GM21737 (cell line): ENCODE results near the gene CFTR.

Experiments used
- ATAC-seq: cut with Tn5 transposase; IDR thresholded peaks from one replicate; pipeline ENCODE4 v1.9.1; 2021; ENCODE audit warnings: mild to moderate bottlenecking, moderate library complexity; ENCODE audit not compliant: unreplicated experiment

Gene CFTR

DNA sequence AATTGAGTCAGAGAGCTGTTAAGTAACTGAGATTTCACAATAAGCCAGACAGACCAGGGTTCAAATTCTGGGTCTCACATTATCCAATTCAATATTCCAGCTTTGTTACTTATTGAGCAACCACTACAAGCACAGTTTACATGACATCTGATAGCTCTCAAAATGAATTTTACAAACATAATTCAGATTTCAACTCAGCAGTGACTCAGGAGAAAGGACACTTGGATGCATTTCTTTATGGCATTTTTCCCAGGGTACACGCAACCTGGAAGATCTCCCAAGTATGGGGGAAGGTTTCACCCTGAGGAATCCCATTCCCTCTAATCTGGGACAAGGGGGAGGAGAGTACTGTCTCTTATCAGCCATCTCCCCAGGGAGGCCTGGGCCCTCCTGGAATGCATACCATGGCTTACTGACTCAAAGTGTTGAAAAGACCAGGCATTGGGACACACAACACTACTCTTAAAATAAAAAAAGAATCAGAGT lies 102.4 kb downstream of the CFTR start:
- ATAC-seq = no peak

DNA sequence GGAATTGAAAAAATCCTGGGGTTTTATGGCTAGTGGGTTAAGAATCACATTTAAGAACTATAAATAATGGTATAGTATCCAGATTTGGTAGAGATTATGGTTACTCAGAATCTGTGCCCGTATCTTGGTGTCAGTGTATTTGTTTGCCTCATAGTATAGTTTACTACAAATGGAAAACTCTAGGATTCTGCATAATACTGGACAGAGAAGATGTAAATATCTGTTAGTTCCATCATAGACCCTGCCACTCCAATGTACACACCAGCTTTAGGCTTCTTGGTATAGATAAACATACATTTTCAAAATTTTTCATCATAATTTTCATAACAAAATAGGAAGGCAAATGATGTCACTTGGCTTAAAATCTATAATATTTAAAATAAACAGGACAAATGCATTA lies 108.1 kb downstream of the CFTR start:
- no peak for ATAC-seq

DNA sequence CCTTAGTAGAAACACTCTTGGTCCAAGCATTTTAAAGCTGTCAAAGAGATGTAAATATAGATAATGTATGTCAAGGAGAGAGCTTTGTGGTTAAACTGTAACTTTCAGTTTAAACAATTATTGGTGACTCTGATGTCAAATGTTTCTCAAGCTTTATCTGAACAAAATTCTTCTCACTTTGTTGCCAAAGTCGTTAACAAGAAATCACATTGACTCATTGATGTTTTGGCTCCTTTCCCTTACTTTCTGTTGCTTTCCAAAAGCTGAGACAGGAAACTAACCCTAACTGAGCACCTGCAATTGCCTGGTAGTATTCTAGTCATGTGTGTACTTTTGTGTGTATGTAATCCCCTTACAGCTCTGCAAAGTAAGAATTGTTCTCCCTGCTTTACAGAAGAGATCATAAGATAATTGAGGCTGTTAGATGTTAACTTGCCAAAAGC lies 108.5 kb downstream of the CFTR start:
- no peak for ATAC-seq

DNA sequence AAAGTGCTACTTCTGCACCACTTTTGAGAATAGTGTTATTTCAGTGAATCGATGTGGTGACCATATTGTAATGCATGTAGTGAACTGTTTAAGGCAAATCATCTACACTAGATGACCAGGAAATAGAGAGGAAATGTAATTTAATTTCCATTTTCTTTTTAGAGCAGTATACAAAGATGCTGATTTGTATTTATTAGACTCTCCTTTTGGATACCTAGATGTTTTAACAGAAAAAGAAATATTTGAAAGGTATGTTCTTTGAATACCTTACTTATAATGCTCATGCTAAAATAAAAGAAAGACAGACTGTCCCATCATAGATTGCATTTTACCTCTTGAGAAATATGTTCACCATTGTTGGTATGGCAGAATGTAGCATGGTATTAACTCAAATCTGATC lies 110.4 kb downstream of the CFTR start:
- ATAC-seq = no peak

DNA sequence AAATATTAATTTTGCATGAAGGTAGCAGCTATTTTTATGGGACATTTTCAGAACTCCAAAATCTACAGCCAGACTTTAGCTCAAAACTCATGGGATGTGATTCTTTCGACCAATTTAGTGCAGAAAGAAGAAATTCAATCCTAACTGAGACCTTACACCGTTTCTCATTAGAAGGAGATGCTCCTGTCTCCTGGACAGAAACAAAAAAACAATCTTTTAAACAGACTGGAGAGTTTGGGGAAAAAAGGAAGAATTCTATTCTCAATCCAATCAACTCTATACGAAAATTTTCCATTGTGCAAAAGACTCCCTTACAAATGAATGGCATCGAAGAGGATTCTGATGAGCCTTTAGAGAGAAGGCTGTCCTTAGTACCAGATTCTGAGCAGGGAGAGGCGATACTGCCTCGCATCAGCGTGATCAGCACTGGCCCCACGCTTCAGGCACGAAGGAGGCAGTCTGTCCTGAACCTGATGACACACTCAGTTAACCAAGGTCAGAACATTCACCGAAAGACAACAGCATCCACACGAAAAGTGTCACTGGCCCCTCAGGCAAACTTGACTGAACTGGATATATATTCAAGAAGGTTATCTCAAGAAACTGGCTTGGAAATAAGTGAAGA lies 112.3 kb downstream of the CFTR start:
- no peak for ATAC-seq

DNA sequence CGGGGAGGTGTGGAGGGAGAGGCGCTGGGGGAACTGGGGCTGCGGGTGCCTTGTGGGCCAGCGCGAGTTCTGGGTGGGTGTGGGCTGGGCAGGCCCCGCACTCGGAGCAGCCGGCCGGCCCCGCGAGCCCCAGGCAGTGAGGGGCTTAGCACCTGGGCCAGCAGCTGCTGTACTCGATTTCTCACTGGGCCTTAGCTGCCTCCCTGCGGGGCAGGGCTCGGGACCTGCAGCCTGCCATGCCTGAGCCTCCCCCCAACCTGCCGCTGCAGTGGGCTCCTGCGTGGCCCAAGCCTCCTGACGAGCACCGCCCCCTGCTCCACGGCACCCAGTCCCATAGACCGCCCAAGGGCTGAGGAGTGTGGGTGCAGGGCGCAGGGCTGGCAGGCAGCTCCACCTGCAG lies 116.3 kb downstream of the CFTR start:
- ATAC-seq = no peak

DNA sequence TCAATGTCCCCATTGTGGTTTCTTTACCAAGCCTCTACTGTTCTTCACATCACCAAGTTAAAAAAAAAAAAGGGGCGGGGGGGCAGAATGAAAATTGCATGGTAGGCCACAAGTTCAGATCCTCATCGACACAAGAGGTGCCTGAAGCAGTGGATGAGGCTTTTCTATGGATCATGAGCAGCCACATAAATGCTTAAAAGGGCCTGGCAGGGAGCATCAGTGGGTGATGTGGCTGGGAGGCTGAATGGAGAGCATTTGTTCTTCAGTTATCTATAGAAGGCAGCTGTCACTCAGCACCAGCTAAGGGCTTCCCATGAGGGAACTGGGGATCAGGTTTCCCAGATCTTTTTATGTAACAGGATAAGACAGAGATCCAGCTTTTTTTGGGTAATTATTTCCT lies 117.9 kb downstream of the CFTR start:
- no peak for ATAC-seq

DNA sequence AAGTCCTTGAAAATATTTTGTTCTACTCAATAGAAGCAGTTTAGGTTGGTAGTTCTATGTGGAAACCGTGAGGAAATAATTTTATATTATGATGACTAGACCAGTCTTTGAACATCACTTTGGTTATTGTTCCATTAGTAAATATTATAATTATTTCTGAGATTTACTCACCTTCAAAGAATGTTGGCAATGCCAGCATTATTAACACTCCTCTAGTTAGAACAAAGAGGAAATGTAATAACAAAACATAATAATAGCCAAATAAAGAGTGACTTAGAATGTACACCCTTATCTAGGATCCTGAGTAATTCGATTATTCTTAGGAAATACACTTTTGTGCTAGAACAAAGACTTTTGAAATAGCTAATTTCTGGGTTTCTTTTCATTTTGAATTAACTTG lies 121.1 kb downstream of the CFTR start:
- ATAC-seq = no peak

DNA sequence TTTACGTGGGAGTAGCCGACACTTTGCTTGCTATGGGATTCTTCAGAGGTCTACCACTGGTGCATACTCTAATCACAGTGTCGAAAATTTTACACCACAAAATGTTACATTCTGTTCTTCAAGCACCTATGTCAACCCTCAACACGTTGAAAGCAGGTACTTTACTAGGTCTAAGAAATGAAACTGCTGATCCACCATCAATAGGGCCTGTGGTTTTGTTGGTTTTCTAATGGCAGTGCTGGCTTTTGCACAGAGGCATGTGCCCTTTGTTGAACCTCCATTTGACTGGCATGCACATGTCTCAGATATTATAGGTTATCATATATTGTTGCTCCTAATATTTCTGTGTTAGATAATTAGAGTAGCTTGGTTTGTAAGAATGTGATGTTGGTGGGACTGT lies 123.8 kb downstream of the CFTR start:
- no peak for ATAC-seq

DNA sequence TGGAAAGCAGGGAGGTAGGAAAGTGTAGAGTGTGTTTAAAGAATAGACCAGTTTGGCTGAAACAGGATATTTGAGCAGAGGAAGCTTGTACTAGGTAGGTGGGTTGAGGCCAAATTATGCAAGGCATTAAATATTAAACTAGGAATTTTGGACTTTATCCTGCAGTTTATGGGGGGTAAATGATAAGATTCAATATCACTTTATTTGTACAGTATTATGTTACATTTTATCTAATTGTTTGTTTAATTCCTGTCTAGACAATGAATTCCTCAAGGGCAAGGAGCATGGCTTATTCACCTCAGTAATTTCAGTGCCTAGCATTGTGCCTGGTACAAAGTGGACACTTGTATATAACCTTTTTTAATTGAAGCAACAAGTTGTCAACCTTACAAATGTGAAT lies 125.9 kb downstream of the CFTR start:
- ATAC-seq = no peak

DNA sequence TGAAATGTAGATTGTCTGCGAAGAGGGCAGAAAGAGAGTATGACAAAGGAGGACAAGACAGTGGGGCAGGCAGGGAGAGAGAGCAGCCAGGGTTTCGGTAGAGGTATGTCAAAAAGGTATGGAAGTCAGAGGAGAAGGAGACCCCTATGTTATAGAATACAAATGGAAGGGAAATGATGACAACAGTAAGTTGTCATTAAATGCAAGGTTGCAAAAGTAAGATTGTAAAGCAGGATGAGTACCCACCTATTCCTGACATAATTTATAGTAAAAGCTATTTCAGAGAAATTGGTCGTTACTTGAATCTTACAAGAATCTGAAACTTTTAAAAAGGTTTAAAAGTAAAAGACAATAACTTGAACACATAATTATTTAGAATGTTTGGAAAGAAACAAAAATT lies 126.3 kb downstream of the CFTR start:
- no peak for ATAC-seq

DNA sequence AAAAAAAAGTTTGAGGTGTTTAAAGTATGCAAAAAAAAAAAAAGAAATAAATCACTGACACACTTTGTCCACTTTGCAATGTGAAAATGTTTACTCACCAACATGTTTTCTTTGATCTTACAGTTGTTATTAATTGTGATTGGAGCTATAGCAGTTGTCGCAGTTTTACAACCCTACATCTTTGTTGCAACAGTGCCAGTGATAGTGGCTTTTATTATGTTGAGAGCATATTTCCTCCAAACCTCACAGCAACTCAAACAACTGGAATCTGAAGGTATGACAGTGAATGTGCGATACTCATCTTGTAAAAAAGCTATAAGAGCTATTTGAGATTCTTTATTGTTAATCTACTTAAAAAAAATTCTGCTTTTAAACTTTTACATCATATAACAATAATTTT lies 130.6 kb downstream of the CFTR start:
- no peak for ATAC-seq

DNA sequence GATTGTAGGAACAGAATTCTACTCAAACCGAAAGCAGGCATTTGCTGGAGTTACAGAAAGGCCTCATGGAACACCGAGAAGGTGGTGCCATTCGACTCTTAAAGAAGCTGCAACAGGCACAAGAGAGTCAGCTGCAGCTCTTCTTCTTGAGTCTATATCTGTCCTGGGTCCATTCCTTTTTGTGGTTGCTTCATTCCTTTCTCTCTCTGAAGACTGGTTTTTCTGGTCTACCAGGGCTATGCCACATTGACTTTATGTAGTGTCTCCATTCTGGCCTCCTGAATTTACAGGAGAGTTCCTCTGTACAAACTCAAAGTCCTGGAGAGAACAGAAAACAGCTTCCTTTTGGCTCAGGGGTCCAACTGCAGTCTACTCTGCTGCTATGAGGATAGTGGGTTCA lies 132.8 kb downstream of the CFTR start:
- ATAC-seq = no peak

DNA sequence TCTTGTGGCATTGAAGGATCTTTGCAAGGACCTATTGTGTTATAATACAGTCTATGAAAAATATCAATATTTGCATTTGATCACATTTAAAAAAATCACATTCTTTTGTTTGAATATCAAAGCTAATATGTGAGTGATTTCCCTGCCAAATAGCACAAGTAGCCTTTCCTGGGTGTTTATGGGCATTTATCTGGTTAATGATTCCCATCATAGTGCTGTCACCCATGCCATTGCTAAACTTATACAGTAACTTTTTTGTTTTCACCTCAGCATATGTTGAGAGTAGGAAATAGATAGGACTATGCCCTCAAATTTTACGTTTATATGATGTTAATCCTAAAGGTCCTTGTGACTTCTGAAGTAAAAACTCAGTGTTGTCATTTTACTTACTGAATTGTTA lies 136.9 kb downstream of the CFTR start:
- ATAC-seq = no peak

DNA sequence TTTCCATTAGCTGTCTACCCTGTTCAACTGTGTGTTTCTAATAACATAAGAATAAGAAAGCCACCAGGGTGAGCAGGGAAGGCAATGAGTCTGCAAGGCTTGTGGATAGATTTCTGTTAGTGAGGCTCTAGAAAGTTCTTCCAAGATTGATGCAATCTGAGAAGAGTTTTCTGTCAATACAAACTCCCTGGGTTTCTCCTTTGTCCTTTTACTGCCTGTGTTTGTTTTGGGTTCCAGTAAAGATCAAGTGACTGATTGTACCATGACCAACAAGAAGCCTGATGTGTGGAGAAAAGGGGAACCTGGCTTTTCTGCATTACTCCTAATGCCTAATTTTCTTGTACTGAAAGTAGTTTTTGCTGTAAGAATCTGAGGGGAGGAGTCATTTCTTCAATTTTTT lies 139.9 kb downstream of the CFTR start:
- ATAC-seq = no peak

DNA sequence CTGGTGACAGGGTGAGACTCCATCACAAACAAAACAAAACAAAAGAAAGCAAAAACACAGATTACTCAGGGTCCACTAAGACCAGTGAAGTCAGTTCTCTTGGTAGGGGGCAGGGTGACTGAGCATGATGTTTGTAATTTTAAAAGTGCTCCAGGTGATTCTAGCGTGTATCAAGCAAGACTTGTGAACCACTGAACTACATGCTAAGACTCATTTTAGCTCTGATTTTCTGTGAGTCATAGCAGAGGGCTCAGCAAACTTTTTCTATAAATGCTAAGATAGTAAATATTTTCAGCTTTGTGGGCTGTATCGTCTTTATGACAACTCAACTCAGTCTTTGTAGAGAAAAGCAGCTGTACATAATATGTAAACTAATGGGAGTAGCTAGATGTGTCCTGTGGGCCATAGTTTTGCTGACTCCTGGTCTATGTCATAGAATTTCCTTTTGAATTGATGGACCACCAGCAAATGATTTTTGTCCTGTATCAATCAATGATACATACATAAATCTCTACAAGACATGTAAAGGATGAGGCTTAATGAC lies 141.3 kb downstream of the CFTR start:
- no peak for ATAC-seq

DNA sequence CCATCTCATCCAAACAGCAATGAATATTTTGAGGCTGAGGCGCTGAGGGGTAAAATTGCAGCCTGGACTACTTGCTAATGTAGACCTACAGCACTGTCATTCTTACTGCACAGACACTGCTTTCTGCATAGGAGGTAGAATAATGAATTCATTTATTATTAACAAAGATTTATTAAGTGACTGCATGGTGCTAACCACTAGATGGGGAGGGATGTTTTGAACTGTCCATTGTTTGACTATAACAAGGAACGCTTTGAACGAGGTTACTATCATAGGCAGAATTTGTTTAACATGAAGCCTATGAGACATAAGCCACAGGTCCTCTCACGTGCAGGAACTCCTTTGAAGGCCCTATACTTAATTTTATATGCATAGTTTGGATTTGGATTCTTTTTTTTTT lies 143.8 kb downstream of the CFTR start:
- ATAC-seq = no peak

DNA sequence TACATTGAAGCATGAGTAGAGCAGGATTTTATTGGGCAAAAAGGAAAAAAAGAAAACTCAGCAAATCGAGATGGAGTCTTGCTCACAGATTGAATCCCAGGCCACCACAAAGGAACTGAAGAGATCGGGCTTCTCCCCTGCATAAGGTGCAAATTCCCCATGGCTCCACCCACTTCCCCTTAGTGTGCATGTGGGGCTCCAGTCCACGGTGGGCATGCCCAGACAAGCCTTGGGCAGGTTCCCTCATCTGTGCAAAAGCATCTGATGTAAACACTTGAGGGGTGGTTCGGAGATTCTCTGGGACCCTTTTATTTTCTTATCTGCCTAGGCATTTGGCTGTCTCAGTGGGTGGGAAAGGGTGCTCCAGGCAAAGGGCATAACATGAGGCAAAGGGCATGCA lies 150.7 kb downstream of the CFTR start:
- ATAC-seq = no peak

DNA sequence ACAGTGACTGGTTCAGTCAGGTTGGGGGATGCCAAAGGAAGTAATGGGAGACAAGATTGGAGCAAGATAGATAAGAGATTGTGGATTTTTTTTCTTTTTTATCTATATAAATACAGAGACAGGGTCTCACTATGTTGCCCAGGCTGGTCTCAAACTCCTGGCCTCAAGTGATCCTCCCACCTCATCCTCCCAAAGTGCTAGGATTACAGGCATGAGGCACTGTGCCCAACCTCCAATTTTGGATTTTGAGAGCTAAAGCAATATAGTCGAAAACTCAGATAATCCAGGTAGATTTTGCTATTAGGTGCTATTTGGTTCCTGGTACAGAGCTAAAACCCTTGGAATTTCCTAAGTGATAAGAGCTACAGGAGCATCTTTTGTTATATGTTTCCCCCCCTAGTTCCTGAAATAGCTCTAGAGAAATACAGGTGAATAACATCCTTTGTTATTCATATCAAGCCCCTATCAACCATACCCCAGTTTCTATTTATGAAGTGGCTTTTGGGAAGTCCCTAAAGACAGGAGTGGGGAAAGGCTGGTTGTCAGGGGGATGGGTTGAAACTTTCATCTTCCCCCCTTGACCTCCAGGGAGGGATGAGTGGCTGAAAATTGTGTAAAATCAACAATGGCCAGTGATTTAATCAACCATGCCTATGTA lies 151.2 kb downstream of the CFTR start:
- ATAC-seq = no peak

DNA sequence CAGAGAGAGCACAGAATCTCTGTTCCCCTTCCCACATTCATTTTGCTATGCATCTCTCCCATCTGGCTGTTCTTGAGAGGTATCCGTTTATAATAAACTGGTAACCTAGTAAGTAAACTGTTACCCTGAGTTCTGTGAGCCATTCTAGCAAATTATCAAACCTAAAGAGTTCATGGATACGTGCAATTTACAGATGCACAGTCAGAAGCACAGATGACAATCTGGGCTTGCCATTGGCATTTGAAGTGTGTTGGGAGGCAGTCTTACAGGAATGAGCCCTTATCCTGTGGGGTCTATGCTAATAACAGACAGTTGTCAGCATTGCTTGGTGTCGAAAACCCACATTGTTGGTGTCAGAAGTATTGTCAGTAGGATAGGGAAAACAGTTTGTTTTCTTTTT lies 151.8 kb downstream of the CFTR start:
- no peak for ATAC-seq

DNA sequence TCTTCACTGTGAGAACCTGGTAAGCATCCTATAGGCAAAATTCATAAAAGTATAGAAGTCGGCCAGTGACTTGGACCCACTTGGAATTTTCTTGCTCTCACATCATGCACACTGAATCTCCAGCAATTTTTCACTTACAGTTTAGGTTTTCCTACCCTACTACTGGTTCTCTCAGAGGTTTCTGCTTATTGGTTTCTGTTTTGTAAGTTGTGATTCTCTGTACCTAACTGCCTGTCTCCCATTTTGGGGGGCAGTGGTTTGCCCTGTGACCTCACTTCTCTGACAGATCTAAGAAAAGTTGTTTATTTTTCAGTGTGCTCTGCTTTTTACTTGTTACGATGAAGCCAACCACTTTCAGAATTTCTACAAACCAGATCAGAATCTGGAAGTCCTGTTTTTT lies 158.1 kb downstream of the CFTR start:
- ATAC-seq = no peak

DNA sequence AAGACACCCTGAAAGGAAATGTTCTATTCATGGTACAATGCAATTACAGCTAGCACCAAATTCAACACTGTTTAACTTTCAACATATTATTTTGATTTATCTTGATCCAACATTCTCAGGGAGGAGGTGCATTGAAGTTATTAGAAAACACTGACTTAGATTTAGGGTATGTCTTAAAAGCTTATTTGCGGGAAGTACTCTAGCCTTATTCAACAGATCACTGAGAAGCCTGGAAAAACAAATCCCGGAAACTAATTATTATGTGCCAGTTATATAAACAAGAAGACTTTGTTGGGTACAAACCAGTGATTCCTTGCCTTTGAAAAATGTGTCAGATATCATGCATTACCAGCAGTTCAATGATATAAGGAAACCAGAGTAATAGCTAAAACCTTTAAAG lies 160.1 kb downstream of the CFTR start:
- ATAC-seq = no peak

DNA sequence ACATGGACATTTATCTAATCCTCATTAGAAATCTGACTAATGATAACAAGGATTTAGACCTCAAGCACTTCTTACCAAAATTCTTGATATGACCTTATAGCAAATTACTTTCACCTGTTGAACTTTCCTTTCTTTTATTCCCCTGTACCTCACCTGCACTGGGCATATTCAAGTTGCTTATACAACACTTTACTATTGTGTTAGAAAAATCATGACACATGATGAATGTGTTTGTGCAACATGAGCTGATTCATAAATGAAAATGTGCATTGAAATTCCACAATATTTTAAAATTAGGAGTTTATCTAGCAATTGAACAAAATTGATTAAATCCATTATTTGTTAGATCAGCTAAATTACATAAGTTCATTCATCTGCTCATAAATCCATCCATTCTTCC lies 160.6 kb downstream of the CFTR start:
- no peak for ATAC-seq
